ENCODE results near the gene TRAPPC3L.

Gene TRAPPC3L

DNA sequence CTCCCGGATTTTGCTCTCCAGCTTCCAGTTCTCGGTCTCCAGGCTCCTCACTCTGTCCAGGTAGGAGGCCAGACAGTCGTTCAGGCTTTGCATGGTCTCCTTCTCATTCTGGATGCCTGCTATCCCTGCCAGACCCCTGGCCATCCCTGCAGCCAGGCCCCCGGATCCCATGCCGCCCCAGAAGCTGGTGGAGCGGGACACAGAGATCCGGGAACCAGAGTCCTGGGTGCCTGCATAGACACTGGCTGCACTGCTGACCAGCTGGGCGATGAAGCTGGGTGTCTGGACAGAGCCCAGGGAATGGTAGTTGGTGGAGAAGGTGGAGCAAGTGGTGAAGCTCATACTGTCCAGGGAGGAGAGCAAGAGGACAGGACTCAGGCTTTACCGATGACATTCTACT, 87.2 kb downstream of the TRAPPC3L start:
- no peak for ATAC-seq (ENCODE audit: low read depth)

DNA sequence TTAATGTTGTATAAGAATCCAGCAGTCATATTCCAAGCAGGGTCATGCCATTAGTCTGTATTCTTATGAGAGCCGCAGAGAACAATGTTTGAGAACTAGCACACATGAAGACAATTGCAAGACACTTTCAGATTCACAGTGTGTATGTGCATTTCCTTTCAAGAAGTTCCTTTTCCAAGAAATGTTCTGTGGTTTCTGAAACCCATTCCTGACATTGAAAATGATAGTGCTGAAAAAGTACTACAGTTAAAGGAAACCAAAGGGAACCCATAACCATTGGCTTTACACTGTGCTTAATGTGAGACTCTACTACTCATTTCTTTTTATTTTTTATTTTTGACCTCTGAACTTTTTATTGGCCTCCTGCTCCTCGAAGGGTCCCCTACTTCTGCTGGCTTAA, 88.6 kb downstream of the TRAPPC3L start:
- Mint-ChIP-seq H3K9me3 (no peaks in the 10 kb centered on the region), H3K4me1 (peaks cover 10% of the 10 kb centered on the region), H3K36me3 (peaks cover 2% of the 10 kb centered on the region), H3K4me3 (no peak overlapping the region), H3K27me3 (no peaks in the 10 kb centered on the region), H3K27ac (no peak overlapping the region)
- no peak for DNase-seq (ENCODE audit: low spot score in 2 of 2)
- ATAC-seq (ENCODE audit: low read depth): no peak

More for the DNA sequence above, 87.2 kb downstream of the TRAPPC3L start:
- Mint-ChIP-seq H3K27me3 (no peaks in the 10 kb centered on the region), H3K4me1 (peaks cover 13% of the 10 kb centered on the region), H3K4me3 (no peak overlapping the region), H3K36me3 (peaks cover 2% of the 10 kb centered on the region), H3K9me3 (no peaks in the 10 kb centered on the region), H3K27ac (no peak overlapping the region)
- no peak for DNase-seq (ENCODE audit: low spot score in 2 of 2)

GRCh38 chr6:116456106-116456505, 89.4 kb downstream of the TRAPPC3L start:
- peaks cover 2% of the 10 kb centered on the region for H3K36me3 Mint-ChIP-seq

DNA sequence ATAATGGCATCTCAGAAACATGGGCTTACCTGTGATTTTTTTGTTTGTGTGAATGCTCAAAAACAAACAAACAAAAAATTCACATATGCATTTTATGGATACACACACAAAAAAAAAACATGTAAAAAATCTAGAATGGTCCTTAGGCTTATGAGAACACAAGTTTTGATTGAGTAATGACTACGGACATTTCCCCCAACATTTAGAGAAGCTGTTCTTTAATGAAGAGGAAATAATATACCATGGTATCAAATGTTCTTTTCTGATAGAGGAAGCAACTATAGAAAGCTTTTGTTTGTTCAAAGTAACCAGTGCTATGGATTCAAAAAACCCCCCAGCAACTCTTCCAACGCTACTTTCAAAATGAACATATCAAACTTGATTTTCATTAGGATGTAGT, 93.0 kb downstream of the TRAPPC3L start:
- no peak for ATAC-seq (ENCODE audit: low read depth)
- Mint-ChIP-seq H3K4me1 (peaks cover 20% of the 10 kb centered on the region), H3K36me3 (peaks cover 2% of the 10 kb centered on the region), H3K9me3 (no peaks in the 10 kb centered on the region), H3K4me3 (no peak overlapping the region), H3K27ac (no peak overlapping the region), H3K27me3 (no peaks in the 10 kb centered on the region)
- no peak for DNase-seq (ENCODE audit: low spot score in 2 of 2)

More at GRCh38 chr6:116456106-116456505, 89.4 kb downstream of the TRAPPC3L start:
- Mint-ChIP-seq H3K4me3 (no peak overlapping the region), H3K4me1 (peaks cover 12% of the 10 kb centered on the region), H3K27ac (no peak overlapping the region), H3K9me3 (no peaks in the 10 kb centered on the region), H3K27me3 (no peaks in the 10 kb centered on the region)
- ATAC-seq (ENCODE audit: low read depth) (no peak), DNase-seq (ENCODE audit: low spot score in 2 of 2) (no peak)

GRCh38 chr6:116451916-116452315, 93.6 kb downstream of the TRAPPC3L start:
- peak overlapping the region; percentile 36 for H3K27ac Mint-ChIP-seq
- peaks cover 2% of the 10 kb centered on the region for H3K36me3 Mint-ChIP-seq
- H3K27me3 Mint-ChIP-seq: no peaks in the 10 kb centered on the region
- no peak for ATAC-seq (ENCODE audit: low read depth)
- peaks cover 20% of the 10 kb centered on the region for H3K4me1 Mint-ChIP-seq
- no peak for DNase-seq (ENCODE audit: low spot score in 2 of 2)
- H3K9me3 Mint-ChIP-seq: no peaks in the 10 kb centered on the region
- no peak overlapping the region for H3K4me3 Mint-ChIP-seq

DNA sequence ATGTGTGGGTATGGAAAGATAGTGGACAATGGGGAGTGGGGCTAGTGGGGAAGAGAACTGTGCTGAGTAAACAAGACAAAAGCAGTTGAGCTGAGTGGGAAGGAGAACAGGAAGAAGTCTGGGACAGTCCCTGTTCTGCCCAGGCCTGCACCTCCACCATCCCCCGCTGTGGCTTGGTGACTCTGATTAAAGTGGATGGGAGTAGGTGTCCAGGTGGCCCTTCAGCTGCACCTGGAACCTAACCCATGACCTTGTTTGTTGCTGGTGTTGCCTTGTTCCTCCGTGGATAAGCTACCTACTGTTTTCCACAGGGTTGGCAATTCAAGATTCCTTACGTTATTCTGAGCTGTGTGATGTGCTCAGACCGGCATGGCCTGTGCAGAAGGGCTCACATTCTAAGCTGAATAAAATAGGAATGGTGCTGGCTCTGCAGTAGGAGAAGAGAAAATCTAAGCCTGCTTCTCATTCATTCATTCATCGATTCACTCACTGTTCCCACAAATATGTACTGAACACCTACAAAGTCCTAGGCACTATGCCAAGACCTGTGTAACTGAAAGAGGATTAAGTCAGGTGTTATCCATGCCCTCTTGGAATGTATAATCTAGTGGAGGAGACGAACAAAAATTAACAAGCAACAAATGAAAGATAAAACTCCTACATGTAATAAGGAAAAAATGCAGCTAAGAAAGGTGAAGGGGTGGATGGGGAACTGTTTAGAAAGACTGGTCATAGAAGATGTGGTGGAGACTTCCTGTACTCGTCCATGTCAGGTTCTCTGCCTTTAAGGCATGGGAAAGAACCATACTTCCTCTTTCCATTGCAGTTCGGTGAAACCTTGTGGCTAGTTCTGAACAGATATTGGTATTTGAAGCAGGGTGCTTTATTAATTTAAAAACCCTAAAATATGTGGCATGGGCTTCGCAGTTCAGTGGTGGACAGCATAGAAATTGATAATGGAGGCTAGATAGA, 94.4 kb downstream of the TRAPPC3L start:
- peak in 1 of 2 donors; percentile 28 for DNase-seq (ENCODE audit: low spot score in 2 of 2)
- peaks cover 20% of the 10 kb centered on the region for H3K4me1 Mint-ChIP-seq
- H3K27me3 Mint-ChIP-seq: no peaks in the 10 kb centered on the region
- H3K4me3 Mint-ChIP-seq: peak overlapping the region; percentile 11
- peak overlapping the region; percentile 36 for H3K27ac Mint-ChIP-seq
- peak; percentile 99 for ATAC-seq (ENCODE audit: low read depth)
- H3K9me3 Mint-ChIP-seq: no peaks in the 10 kb centered on the region
- H3K36me3 Mint-ChIP-seq: peaks cover 2% of the 10 kb centered on the region

DNA sequence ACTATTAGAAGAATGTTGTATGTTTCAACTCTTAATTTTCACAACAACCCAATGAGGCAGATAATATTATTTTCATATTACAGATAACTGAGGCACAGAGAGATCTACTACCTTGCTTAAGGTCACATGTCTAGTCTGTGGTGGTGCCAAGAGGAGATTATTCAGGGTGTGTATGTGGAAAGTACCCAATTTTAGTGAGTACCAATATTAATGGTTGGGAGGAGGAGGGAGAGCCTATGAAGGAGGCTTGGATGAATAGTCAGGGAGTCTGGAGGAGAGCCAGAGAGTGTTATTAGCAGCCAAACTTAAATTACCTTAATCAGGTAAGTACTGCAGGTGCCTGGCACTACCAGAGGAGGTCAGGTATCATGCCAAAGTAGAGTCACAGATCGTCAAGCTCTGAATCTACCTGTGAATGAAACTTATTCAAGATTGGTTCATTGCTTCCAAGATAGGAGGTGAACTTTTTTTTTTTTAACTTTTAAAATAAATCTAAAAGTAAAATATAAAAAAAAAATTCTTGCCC, 95.2 kb downstream of the TRAPPC3L start:
- Mint-ChIP-seq H3K27ac (no peak overlapping the region), H3K9me3 (no peaks in the 10 kb centered on the region), H3K4me3 (no peak overlapping the region), H3K27me3 (no peaks in the 10 kb centered on the region), H3K4me1 (peaks cover 20% of the 10 kb centered on the region), H3K36me3 (peaks cover 2% of the 10 kb centered on the region)
- DNase-seq (ENCODE audit: low spot score in 2 of 2): no peak
- ATAC-seq (ENCODE audit: low read depth): no peak

DNA sequence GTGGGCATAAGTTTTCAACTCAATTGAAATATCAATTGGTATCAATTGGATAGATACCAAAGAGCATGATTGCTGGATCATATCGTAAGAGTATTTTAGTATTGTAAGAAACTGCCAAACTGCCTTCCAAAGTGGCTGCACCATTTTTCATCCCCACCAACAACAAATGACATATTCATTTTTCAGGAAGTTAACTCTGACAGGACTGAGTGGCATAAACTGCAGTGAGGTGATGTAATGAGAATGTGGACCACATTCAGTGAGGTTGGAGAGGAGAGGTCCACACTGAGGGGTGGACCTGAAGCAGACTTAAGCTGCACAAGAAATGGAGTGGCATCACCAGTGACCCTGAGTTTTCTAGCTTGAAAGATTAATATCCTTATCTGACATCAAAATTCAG, 95.9 kb downstream of the TRAPPC3L start:
- Mint-ChIP-seq H3K4me1 (peaks cover 27% of the 10 kb centered on the region), H3K9me3 (no peaks in the 10 kb centered on the region), H3K36me3 (peaks cover 2% of the 10 kb centered on the region), H3K27ac (no peak overlapping the region), H3K27me3 (no peaks in the 10 kb centered on the region), H3K4me3 (no peak overlapping the region)
- no peak for ATAC-seq (ENCODE audit: low read depth)
- no peak for DNase-seq (ENCODE audit: low spot score in 2 of 2)

DNA sequence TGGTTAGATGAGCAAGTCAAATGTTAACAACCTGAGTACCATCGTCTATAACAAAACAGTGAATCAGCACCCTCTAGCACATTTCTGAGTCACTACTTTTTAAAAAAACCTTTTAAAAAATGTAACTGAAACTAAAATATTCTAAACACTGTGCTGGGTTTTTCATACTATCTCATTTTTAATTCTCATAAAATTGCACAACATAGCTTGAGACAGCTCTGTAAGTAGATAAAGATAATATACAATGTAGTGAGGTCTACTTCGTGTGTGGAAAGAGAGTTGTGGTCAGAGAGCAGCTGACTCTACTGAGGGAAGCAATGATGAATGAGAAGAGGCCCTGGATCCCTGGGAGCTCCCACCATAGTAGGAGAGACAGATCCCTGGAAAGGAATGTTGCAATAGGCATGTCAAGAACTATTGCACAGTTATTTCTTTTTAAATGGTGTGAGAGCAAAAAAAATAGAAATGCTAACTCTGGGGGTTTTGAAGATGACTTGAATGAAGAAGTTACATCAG, 97.9 kb downstream of the TRAPPC3L start:
- Mint-ChIP-seq H3K27ac (no peak overlapping the region), H3K4me3 (no peak overlapping the region), H3K36me3 (no peaks in the 10 kb centered on the region), H3K4me1 (peaks cover 32% of the 10 kb centered on the region), H3K27me3 (no peaks in the 10 kb centered on the region), H3K9me3 (no peaks in the 10 kb centered on the region)
- DNase-seq (ENCODE audit: low spot score in 2 of 2) (no peak), ATAC-seq (ENCODE audit: low read depth) (no peak)

DNA sequence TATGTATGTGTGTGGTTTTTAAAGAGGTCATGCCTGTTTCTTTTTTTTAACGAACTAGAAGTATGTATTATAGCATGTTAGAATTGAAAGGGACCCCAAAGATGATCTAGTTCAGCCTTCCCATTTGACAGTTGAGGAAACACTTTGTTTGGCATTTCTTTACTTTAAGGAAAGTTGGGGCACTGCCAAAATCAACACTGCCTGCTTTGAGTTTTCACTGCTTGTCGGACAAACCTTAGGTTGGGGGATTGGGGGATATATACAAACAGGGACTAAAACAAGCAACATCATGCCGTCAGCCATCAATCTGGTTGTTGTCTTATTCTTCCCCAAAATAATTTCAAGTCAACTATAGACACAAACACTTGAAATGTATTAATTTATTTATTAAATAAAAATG, 98.4 kb downstream of the TRAPPC3L start:
- H3K4me3 Mint-ChIP-seq: no peak overlapping the region
- no peaks in the 10 kb centered on the region for H3K36me3 Mint-ChIP-seq

DNA sequence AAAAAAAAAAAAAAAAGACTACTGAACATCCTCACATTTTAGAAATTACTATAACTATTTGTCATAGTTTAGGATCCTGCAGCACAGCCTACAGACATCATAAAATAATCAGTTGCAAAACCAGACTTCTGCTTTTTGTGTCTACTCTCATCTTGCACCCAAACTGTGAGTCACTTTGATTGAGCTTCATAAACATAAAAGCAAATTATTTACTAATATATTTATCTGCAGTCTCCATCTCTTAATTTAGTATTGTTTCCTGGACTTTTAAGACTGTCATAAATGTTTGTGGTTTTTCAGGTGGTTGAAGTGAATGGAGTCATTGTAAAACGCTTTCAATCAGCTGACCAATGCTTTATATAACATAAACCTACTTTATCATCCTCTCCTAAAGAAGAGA, 99.1 kb downstream of the TRAPPC3L start:
- DNase-seq (ENCODE audit: low spot score in 2 of 2) (no peak), ATAC-seq (ENCODE audit: low read depth) (peak; percentile 20)
- Mint-ChIP-seq H3K9me3 (no peaks in the 10 kb centered on the region), H3K27me3 (no peaks in the 10 kb centered on the region), H3K36me3 (no peaks in the 10 kb centered on the region), H3K4me3 (no peak overlapping the region), H3K4me1 (peaks cover 31% of the 10 kb centered on the region), H3K27ac (no peak overlapping the region)

More for the DNA sequence above, 98.4 kb downstream of the TRAPPC3L start:
- no peaks in the 10 kb centered on the region for H3K9me3 Mint-ChIP-seq
- no peaks in the 10 kb centered on the region for H3K27me3 Mint-ChIP-seq
- H3K4me1 Mint-ChIP-seq: peaks cover 34% of the 10 kb centered on the region
- H3K27ac Mint-ChIP-seq: no peak overlapping the region
- no peak for DNase-seq (ENCODE audit: low spot score in 2 of 2)
- ATAC-seq (ENCODE audit: low read depth): no peak

DNA sequence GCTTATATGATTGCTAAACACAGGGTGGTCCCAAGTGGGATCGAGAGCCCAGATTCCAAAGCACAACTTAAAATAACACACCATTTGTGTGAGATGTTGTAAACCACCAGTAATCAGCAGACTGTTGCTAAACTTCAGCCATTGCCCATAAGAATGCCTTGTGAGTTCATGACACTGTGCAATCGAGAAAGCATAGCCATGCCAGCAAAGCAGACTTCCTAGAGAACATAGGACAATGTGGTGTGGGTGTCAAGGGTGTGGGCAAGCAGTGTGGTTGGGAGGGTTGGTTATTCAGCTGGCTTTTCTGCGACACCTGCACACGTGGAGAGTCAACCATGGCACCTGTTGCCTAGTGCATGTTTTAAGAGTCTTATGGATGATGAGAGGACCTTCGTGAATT, 100.4 kb downstream of the TRAPPC3L start:
- Mint-ChIP-seq H3K4me3 (no peak overlapping the region), H3K9me3 (no peaks in the 10 kb centered on the region), H3K36me3 (no peaks in the 10 kb centered on the region), H3K4me1 (peaks cover 22% of the 10 kb centered on the region), H3K27ac (no peak overlapping the region), H3K27me3 (no peaks in the 10 kb centered on the region)
- DNase-seq (ENCODE audit: low spot score in 2 of 2): no peak
- peak; percentile 23 for ATAC-seq (ENCODE audit: low read depth)

Data from memory B cell (primary cell).